HG03196 (cell line): ENCODE data around the gene MORC2.

Experiments
- ATAC-seq: cut with Tn5 transposase; IDR thresholded peaks from one replicate; pipeline ENCODE4 v1.9.1; 2021; ENCODE audit not compliant: unreplicated experiment

The MORC2 gene

DNA sequence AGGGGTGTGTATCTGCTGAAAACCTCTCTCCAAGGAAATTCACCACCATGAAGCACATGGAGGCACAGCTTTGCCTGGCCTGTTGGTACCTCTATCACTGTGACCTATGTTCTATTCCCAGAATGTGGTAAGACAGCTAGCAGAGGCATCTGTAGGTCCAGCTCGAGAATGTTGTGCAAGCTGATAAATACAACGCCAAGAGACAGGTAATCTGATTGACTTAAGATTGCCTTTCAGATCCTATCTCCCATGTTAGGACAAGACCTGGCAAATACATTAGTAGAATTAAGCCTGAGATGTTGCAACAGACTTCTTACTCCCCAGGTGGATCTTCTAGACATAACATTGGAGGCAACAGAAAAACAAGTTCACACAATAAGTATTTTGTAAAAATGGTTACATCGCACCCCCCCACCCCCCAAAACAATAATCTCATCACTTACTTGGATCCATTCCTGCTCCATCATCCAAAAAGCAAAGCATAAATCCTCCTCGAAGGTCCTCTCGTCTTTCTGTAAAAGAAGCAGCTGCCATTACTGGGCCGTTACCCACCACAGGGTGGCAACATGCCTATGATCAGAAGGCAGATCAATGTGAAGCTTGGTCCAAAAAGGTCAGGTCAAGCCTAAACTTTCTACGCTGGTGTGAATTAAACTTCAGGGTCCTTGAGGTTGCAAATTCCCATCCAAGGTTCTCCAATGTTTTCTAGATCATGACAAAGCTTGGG lies 18.5 kb downstream of the MORC2 start:
- ATAC-seq: no peak

DNA sequence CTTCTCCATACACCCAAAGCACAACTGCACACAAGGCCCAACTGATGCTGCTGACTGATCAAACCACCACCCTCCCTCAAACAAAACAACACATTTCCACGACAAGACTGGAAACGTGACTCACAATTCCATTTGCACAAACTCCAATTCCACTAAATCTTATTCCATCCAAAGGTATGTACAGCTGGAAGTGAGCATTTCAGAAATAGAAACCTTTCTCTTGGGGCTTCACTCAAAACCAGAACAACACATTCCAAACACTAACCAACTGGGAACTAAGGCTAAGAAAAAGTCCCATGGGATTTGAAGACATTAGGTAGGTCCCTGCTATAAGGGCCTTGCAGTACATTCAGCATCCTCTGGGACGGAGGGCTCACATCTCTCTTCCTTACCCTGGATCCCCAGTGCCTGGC lies 19.6 kb downstream of the MORC2 start:
- no peak for ATAC-seq

DNA sequence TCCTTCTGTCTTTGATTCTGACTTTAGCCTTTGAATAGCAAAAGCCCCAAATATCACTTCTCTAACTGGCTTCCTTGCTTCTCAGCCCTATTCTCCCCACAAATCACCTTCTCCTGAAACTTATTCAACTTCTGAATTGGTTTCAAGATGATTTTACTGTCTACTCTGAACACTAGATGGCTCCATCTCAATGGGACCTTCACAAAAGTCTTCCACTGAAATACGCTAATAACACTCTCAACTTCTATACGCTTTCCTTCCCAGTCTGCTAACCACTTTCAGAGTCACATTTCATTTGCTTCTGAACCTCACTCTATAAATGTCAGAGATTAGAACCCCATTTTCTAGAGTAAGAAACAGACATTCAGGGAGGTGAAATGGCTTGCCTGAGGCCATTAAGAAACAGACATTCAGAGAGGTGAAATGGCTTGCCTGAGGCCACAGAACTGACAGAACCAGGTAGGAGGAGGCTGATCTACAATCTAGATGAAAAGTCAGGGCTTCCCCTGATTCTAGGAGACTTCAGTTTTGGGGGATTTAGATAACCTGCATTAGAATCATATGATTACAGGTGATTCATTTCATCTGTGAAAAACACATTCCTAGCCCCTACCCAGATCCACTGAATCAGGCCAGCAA lies 20.6 kb downstream of the MORC2 start:
- no peak for ATAC-seq

DNA sequence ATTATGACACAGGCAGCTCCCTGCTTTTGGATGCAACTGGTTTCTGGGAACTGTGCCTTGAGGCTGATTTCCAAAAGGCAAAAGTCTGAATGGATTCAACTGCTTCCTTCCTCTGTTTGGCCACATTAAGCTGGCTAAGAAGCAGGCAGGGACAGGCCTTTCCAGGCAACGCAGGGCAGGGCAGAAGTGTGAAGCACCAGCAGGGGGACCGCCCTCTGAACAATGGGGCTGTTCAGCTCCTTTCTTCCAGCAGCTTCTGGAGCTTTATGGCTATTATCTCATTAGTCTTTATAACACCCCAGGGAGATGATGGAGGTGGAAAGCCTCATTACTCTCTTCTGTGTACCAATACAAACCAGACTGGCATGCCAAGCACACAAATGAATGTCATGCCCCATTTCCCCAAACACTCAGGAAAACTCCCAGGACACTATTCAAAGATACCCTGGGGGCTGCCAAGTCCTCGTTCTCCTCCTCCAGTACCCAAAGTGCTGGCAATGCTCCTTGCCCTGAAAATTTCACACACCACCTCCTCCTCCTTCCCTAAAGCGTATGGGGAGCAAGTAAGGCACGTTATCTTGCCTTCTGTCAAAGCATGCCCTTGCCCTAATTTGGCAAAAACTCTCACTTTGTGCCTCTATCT lies 21.3 kb downstream of the MORC2 start:
- ATAC-seq: no peak

DNA sequence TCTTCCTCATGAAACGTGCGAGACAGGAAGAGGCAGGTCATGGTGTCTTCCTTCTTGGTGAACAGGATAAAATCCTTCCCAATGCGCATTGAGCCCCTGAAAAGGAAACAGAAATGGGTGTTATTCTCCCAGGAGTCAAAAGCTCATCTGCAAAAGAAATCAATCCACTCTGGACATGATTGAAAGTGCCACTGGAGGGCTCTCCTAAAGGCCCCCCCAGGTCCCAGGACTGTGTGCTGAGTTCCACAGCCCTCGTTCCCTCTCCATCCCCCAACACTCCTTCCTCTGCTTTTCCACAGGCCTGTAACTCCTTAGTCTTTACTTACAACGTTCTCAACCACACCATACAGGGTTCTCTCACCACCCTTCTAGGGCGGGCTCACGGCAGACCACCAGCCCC lies 22.2 kb downstream of the MORC2 start:
- ATAC-seq: no peak

DNA sequence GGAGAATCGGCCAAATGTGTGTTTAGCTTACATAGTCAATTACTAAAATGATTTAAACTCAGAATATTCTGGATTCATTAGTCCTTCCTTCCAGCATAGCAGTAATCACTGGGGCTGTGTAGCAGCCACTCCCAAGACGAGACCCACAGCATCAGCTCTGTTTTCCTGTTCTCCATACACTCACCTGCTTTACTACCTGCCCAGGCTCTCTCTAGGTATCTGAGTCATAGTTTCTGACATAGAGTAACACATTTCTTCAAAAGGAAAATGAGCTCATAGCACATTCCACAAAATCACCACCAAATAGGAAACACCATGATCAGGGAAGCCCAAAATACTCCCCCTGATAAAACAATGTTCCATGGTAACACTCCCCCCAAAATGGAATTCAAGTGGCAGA lies 22.9 kb downstream of the MORC2 start:
- no peak for ATAC-seq

DNA sequence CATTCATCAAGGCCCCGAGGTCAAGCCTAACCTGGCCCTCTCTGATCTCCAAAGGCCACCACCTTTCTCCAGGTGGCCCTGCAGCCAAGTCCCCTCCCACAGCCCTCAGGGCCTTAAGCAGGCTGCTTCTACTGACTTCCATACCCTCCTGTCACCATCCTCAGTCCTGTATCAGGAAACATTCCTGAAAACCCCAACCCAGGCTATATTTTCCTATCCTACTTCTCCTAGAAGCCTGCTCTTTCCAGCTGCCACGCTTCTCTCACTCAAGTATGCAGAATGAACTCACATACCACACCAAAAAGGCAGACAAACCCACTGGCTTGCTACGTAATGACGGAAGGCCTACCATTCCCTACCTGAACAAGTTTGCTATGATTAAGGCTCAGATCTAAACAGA lies 23.6 kb downstream of the MORC2 start:
- ATAC-seq: no peak

DNA sequence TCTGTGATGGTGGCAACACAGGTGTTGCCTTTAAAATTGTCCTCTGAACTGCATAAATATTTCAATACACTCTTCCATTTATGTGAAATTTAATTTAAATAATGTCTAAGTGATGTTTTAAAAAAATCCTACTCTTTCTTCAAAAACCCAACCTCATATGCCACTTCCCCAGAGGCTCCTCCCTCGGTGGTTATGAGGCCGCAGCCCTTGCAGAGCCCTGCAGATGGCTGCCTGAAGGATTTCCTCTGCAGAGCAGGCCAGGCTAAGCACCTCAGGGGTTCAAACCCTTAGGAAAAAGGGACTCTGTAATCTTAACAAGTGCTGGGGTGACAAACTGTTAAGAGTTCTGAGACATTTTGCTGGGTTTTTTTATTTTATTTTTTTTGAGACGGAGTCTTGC lies 25.2 kb downstream of the MORC2 start:
- ATAC-seq: no peak

DNA sequence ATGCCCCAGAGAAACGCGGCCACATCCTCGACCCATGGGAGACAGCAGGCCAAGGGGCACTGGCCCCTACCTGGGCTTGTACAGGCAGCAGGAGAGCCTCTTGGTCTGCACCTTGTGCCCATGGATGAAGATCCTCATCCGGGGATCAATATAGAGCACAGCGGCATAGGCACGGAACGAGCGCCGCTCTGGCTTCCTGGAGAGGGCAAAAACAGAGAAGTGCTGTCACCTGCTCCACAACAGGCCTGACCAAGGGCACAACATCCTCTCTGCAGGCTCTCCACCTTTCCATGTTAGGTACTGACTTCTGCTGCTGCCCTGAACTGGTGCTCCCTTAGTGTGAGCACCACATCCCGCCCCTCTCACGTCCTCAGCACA lies 27.2 kb downstream of the MORC2 start:
- ATAC-seq: no peak

DNA sequence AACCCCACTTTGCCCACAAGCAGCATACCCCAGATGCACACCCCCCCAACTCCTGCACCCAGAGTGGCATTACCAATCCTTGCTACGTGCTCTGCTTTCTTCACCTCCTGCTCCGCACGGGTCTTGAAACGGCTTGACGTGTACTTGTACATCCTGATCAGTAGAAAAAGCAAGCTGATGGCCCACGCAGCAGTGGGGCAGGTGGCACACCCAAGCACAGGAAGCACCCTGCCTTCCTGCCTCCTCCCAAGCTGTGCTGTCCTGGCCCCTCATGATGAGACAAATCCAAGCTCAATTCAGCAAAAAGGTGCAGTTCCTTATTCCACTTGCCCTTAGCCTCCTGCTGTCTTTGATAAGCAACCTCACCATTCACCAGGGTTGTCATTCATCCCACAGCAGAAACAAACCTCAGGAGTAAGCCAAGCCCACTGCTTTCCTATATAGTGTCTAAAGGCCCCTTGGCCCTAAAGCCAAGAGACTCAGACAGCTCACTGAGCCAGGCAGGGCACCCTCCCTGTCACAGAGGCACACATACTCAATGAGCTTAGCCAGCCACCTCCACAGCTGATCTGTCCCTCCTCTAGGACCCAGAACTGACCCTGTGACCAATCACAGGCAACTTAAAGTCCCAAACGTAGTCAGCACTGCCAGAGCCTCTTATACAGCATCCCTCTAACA lies 27.8 kb downstream of the MORC2 start:
- ATAC-seq: no peak

DNA sequence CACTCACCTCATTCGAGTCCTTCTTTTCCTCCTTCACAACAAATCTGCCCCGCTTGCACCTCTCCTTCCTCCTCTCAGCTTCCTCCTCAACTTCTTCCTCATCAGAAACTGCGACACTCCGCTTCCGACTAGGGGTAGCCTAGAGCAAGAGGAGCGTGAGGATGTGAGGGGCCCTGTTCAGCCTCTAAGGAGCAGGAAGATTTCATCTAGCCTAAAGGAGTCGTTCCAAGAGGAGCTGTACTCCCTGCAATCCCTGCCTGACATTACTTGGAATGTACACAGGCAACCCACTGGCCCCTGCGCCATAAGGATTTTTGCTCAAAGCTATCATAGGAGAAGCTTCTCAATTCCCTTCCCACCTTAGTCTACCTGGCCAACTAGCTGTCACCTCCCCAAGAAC lies 34.5 kb downstream of the MORC2 start:
- no peak for ATAC-seq

DNA sequence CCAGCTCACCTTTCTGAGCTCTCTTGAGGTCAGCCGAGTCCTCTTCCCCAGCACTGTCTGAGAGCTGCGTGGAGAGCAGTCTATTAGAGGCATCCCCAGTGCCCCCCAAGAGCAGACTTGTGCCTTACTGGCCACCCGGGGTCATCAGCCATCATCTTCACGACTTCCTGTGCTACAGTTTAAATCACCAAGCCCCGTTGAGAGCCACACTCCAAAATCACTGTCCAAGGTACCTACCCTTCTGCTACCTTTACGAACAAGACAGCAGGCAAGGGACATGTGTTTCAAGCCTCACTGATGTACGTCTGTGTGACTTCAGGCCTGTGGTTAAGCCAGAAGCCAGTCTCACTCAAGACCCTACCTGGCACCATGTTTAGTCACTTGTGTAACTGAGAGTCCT lies 35.1 kb downstream of the MORC2 start:
- ATAC-seq: no peak

DNA sequence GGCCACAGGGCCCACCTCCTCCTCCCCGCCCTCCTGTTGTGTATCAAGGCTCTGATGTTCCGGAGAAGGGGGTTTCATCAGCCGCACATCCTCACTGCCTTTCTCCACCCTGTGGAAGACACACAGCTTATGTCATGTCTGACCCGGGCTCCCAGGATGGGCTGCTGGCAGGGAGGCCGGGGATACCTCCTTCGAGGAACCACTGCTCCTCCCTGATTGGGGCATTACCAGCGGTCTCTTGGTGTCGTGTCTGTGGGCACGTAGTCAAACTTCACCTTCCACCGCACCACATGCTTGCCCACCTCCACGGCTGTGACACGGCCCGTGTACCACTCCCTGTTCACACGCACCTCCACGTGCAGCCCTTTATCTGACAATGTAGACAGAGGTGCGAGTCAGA lies 35.9 kb downstream of the MORC2 start:
- no peak for ATAC-seq

DNA sequence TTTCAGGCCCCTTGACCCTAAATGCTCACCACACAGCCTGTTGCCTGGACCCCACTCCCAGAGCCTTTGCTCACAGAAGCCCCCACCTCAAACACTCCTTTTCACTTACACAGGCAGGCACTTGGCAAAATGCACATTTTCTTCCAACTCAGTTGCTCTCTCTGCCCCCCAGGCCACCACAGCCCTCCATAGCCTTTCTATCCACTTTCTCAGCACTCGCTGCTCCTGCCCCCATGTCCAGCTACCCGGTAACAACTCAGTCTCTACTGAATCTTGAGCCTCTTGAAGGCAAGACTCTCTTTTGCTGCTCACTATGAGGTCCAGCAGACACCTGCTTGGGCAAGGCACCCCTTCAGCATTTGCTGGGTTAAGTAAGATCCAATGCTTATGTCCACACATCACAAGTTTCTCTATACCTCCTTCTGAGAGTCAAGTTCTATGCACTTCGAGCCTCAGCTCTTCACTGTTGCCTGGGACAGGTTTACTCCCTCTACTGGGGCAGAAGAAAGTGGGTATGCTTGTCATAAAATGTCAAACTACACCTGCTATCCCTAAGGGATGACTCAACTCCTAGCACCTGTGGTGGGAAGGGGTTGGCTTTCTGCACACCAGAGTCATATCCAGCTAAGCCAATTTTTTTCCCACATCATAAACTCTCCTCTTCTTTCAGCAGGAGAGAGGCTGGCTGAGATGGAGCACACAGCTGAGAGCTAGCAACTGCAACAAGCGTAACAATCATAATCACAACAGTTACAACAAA lies 36.9 kb downstream of the MORC2 start:
- no peak for ATAC-seq

DNA sequence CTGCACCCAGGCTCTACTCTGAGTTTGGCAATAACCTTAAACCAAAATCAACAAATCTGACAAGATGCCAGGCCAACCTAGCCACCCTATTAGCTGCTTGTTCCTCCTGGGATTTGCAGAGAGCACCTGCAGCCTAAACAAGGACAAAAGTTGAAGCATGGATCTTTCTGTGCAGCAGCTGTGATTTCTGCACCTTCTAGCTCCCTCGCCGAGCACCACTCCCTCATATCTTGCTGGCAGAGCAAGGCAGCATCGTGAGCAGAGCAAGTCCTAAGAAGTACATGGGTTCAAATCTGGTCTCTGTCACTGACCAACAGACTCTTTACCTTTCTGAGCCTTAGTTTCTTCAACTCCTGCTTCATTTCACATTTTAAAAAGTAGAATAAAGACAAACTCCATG lies 38.3 kb downstream of the MORC2 start:
- no peak for ATAC-seq

DNA sequence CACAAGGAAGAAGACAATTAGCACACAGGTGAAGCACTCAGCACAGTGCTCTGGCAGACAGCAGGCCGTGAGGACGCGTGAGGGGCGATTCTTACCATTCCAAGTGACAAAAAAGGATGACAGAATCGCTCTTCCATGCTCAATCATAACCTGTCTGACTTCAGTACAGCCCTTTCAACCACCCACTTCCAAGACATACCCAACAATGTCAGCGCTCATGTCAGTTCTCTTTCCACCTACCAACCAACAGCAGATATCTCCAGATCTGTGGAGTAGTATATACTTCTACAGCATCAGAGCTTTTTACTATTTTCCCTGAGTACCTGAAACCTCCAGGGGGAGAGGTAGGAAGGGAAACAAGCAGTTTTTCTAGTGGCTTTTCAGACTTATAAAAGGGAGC lies 40.2 kb downstream of the MORC2 start:
- no peak for ATAC-seq

DNA sequence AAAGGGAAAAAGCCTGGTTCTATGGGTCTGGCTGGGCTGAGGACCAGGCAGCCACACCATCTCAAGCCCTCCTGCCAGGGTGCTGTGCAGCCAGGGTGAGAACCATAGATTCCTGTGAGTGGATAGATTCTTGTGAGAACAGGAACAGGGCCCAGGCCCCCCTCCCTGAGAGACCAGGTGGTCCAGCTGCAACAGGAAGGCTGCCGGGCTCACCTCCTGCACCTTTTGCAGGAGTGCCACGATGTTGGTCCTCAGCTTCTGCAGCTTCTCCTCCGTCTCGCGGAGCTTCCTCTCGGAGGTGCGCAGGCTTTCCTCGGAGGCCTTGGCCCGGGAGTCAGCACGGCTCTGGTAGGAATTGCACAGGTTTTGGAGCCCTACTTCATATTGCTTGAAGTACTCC lies 40.8 kb downstream of the MORC2 start:
- ATAC-seq: no peak

DNA sequence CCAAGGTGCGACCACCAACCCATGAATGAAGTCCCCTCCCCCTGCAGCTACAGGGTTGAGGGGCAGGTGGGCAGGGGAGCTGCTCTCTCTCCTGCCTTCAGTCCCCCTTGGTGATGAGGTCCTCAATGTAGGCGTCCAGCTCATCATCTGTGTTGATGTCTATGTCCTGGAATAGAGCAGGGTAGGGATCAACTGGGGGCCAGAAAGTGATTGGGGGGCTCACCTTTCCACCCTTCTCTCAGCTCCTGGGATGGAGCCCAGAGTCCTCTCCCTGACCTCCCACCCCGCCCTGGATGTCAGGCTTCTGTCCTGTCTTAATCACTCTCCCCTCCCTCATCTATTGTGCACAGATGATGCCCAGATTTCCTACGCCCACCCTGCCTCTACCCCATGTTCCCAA lies 41.9 kb downstream of the MORC2 start:
- no peak for ATAC-seq

DNA sequence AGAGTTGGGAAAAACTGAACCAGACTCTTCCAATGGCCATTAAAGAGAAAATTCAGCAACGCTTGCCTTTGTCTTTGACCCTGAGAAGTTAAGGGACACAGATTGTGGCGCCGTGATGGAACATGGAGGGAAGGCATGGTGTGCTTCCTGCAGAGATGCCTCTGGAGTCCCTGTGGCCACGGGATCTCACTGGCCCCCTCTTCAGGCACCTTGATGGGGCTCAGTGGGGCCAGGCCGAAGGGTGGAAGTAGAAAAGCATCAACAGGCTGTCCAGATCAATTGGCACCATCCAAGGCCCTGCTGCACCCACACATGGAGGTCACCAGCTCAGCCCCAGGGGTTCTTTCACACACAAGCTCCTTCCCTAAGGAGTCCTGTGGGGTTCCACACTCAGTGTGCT lies 42.9 kb downstream of the MORC2 start:
- ATAC-seq: no peak

DNA sequence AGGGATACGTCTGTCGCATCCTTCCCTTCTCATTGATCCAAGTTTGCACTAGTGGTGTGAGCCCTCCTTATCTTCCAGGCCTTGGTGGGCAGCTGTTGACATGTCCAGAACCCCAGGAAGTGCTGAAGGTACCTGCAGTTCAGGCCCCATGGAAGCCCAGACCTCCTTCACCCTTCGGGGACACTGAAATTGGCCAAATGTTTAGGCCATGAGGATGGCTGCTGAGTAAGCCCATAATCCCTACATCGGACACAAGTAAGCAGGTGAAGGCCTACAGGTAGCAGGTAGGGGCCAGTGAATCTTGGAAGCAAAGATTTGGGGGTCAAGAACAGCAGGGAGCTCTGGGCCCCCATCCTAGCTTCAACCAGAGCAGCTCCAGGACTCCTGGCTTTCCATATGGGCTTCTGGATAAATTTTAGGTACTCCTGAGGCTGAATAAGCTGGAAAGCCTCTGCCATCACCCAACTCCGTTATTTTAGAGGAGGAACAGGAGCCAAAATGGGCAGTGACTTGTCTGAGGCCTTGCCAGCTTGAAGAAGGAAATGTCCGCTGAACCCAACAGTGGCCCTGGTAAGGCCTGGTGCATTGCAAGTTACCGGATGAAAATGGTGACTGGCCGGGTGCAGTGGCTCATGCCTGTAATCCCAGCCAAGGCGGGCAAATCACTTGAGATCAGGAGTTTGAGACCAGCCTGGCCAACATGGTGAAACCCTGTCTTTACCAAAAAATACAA lies 45.2 kb downstream of the MORC2 start:
- ATAC-seq: no peak
